ENCODE data around the gene GNG7.

The GNG7 gene

DNA sequence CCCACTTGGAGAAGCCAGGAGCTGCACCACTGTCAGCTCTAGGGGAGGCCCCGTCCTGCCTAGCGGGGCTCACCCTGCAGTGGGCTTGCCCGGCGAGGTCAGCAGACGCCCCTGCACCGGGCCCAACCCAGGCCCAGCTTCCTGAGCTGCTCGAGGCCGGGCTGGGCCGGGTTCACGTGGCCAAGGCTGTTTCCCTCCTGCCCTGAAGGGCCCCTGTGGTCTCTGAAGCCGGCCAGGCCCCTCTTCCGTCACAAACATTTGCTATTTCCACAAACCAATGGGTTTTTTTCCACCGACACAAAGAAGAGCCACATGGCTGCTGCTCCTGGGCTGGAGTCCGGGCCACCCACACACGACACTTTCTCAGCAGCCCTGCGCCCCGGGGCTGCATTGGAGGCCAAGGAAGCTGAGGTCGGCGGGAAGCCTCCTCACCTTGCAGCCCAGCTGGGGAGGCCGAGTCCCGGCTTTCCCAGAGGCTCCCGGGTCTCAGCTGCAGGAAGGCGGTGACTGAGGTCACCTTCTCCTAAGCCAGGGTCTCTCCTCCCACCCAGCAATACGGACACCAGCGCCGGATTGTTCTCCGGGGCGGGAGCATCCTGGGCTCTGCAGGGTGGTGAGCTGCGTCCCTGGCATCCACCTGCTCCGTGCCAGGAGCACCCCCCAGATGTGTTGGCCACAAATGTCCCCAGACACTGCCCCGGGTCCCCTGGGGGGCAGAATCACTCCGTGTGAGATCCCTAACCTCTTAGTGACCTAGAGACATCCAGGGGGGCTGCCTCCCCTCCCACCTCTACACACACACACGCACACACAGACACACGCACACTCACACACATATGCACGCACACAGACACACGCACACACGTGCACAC is 146.0 kb downstream of the GNG7 start:
- H3K27me3 Mint-ChIP-seq: peaks cover 3% of the 10 kb centered on the region
- no peak overlapping the region for H3K27ac Mint-ChIP-seq
- no peaks in the 10 kb centered on the region for H3K9me3 Mint-ChIP-seq
- no peaks in the 10 kb centered on the region for H3K36me3 Mint-ChIP-seq (ENCODE audit: low read depth)
- DNase-seq (no peak), ATAC-seq (no peak)
- peaks cover 40% of the 10 kb centered on the region for H3K4me1 Mint-ChIP-seq
- H3K4me3 Mint-ChIP-seq: no peak overlapping the region

DNA sequence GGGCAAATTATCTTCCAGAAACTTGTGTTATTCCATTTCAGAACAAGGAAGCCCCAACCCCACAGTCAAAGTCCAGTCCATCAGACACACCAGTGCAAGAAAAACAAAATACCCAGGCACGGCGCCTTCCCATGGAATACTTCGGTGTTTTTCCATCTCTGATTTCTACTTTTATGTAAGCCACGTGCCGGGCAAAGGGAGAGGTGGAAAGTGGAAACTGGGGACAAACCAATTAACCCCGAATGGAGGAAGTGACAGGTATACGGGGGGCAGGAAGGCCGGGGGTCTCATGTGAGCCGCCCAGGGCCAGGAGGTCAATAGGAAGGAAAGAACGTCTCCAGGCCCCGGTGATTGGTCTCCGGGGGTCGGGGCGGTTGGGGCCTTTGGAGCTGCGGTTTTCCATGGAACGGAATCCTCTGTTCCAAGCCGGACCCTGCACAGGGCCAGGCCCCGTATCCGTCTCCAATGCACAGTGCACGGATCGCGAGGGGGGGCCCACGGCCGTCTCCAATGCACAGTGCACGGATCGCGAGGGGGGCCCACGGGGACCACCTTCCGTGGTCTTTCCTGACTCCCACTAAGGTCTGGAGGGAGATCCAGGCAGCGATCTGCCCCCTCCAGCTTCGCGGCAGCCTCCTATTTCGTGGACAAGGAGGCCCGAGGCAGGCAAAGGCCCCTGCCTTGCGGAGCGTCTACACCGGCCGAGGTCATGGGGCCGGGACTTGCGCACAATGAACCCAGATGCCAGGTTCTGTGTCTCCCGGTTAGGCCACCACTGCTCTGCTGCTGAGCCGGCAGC is 146.9 kb downstream of the GNG7 start:
- ATAC-seq (no peak), DNase-seq (no peak)
- Mint-ChIP-seq H3K27ac (no peak overlapping the region), H3K27me3 (peaks cover 3% of the 10 kb centered on the region), H3K36me3 (ENCODE audit: low read depth) (no peaks in the 10 kb centered on the region), H3K9me3 (no peaks in the 10 kb centered on the region), H3K4me3 (no peak overlapping the region), H3K4me1 (peaks cover 38% of the 10 kb centered on the region)

DNA sequence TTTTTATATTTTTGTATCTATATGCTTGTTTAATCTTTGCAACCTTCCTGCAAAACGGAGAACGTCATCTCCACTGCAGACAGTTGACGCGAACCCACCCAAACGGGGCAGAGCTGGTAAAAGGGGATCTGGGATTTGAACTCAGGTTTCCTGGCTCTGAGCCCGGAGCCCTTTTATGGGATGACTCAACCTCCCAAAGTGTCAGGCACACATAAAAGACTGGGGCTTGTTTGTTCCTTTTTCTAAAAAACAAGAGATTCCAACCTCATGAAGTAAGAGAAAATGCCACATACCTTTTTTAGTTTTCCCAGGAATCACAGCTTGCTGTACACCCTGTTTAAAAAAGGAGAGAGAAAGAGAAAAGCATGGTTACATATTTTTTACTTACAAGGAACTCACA is 147.6 kb downstream of the GNG7 start:
- Mint-ChIP-seq H3K4me1 (peaks cover 40% of the 10 kb centered on the region), H3K36me3 (ENCODE audit: low read depth) (no peaks in the 10 kb centered on the region), H3K27ac (no peak overlapping the region), H3K4me3 (no peak overlapping the region), H3K27me3 (peaks cover 3% of the 10 kb centered on the region), H3K9me3 (no peaks in the 10 kb centered on the region)
- ATAC-seq (no peak), DNase-seq (no peak)

DNA sequence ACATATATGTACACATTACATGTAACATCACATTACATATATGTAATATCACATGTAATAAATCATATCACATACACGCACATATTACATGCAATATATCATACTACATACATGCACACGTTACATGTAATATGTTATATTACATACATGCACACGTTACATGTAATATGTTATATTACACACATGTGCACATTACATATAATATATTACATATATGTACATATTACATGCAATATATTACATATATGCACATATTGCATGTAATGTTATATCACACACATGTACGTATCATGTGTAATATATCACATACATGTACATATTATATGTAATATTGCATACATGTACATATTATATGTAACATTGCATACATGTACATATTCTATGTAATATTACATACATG is 149.0 kb downstream of the GNG7 start:
- ATAC-seq (no peak), DNase-seq (no peak)
- no peak overlapping the region for H3K4me3 Mint-ChIP-seq
- no peaks in the 10 kb centered on the region for H3K9me3 Mint-ChIP-seq
- H3K27ac Mint-ChIP-seq: no peak overlapping the region
- H3K4me1 Mint-ChIP-seq: peaks cover 39% of the 10 kb centered on the region
- no peaks in the 10 kb centered on the region for H3K36me3 Mint-ChIP-seq (ENCODE audit: low read depth)
- H3K27me3 Mint-ChIP-seq: peaks cover 3% of the 10 kb centered on the region

DNA sequence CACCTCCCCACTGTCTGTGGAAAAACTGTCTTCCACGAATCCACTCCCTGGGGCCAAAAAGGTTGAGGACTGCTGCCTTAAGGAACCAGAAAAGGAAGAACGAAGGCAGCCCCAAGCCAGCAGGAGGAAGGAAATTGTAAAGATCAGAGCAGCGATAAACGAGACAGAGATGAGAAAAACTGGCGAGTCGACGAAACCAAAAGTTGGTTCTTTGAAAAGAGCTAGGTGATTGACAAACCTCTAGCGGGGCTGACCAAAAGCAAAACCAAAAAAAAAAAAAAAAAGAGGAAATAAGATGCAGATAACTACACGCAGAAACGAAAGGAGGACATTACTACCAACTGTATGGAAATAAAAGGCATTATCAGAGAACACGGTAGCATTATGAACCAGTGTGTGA is 149.6 kb downstream of the GNG7 start:
- Mint-ChIP-seq H3K27me3 (peaks cover 3% of the 10 kb centered on the region), H3K4me3 (peak overlapping the region; percentile 54), H3K36me3 (ENCODE audit: low read depth) (no peaks in the 10 kb centered on the region), H3K9me3 (no peaks in the 10 kb centered on the region), H3K27ac (peak overlapping the region; percentile 81), H3K4me1 (peaks cover 33% of the 10 kb centered on the region)
- ATAC-seq: peak; percentile 88
- peak; percentile 50 for DNase-seq

DNA sequence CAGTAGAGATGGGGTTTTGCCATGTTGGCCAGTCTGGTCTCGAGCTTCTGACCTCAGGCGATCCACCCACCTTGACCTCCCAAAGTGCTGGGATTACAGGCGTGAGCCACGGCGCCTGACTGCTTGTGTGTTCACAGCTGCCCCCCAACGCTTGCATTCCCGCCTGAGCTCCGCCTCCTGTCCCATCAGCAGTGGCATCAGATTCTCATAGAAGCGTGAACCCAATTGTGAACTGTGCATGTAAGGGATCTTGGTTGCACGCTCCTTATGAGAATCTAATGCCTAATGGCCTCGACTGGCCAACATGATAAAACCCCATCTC is 150.7 kb downstream of the GNG7 start:
- Mint-ChIP-seq H3K27me3 (peaks cover under 1% of the 10 kb centered on the region), H3K36me3 (ENCODE audit: low read depth) (no peaks in the 10 kb centered on the region), H3K27ac (peak overlapping the region; percentile 28), H3K4me1 (peaks cover 27% of the 10 kb centered on the region), H3K9me3 (no peaks in the 10 kb centered on the region), H3K4me3 (no peak overlapping the region)
- ATAC-seq (no peak), DNase-seq (no peak)

DNA sequence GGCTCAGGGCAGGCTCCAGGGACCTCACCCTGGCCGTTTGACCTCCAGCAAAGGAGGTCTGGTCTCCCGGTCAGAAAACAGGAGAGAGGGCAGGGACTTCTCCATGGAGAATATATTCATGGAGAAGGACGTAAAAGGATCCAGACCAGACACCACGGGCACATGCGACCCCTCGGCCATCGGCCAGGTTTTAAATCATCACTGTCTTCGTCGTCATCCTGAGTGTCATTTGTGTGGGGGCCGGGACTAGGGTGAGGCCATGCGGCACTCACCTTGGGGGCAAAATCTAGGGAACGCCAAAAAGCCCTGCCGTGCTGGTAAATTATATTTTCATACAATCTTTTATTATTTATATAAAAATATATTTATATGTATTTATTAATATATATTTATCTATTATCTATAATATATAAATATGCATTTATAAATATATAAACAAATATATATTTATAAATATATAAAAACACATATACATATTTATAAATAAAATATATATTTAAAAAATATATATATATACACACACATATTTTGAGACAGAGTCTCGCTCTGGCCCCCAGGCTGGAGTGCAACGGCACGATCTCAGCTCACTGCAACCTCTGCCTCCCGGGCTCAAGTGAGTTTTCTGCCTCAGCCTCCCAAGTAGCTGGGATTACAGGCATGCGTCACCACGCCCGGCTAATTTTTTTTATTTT is 151.2 kb downstream of the GNG7 start:
- ATAC-seq (no peak), DNase-seq (no peak)
- Mint-ChIP-seq H3K4me3 (no peak overlapping the region), H3K27ac (no peak overlapping the region), H3K36me3 (ENCODE audit: low read depth) (no peaks in the 10 kb centered on the region), H3K27me3 (no peaks in the 10 kb centered on the region), H3K9me3 (no peaks in the 10 kb centered on the region), H3K4me1 (peaks cover 25% of the 10 kb centered on the region)

DNA sequence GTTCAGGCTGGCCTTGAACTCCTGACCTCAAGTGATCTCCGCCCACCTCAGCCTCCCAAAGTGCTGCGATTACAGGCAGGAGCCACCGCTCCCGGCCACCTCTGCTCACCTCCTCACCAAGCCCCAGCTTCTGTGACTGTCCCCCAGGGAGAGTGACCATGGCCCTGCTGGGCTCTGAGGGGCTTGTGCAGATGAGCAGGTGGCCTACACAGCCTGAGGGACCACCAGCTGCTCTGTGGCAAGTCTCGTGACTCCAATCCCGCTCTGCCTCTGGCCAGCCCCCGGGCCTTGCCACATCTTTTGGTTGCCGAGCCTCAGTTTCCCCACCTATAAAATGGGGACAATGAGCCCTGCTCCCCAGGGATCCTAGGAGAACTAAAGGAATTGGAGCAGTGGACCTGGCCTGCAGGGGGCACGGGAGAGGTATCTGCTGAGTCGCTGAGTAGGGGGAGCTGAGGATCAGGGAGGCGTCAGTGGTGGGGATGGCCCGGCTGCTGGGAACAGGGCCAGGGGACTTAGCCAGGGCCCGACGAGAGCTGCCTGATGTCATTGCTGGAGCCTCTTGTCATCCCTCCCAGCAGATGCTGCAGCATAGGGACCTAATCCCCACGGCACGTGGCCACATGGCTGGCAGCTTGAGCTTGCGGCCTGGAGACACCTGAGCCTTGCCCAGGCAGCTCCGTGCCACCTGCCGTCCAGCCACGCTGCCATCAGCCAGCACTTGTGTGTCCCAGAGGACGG is 151.9 kb downstream of the GNG7 start:
- H3K27ac Mint-ChIP-seq: no peak overlapping the region
- DNase-seq (no peak), ATAC-seq (no peak)

DNA sequence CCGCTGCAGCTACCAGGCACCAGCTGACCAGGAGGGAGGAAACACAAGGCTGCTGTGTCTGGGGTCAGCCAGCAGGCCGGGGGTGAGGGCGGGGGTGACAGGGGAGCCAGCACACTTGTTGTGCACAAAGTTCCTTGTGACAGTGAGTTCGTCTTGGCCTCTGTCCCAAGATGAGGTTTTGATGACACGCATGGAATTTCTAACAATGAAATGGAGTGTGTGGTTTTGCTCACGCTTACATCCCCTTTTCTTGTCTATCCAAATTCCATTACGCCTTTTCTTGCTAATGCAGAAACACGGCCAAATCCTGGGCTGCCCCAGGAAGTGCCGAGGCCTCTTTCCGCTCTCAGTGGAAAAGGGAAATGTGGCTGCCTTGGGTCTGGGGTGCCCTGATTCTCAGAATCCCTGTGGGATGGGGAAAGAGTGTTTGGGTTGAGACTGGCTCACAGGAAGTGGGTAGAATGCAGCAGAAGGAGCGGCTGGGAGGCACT is 152.7 kb downstream of the GNG7 start:
- ATAC-seq: no peak
- H3K4me1 Mint-ChIP-seq: peaks cover 21% of the 10 kb centered on the region
- H3K27me3 Mint-ChIP-seq: no peaks in the 10 kb centered on the region
- no peak for DNase-seq
- no peaks in the 10 kb centered on the region for H3K9me3 Mint-ChIP-seq
- no peak overlapping the region for H3K27ac Mint-ChIP-seq
- H3K36me3 Mint-ChIP-seq (ENCODE audit: low read depth): no peaks in the 10 kb centered on the region
- H3K4me3 Mint-ChIP-seq: no peak overlapping the region

More for the DNA sequence above, 151.9 kb downstream of the GNG7 start:
- H3K4me3 Mint-ChIP-seq: no peak overlapping the region
- no peaks in the 10 kb centered on the region for H3K9me3 Mint-ChIP-seq
- H3K36me3 Mint-ChIP-seq (ENCODE audit: low read depth): no peaks in the 10 kb centered on the region
- H3K4me1 Mint-ChIP-seq: peaks cover 24% of the 10 kb centered on the region
- no peaks in the 10 kb centered on the region for H3K27me3 Mint-ChIP-seq

DNA sequence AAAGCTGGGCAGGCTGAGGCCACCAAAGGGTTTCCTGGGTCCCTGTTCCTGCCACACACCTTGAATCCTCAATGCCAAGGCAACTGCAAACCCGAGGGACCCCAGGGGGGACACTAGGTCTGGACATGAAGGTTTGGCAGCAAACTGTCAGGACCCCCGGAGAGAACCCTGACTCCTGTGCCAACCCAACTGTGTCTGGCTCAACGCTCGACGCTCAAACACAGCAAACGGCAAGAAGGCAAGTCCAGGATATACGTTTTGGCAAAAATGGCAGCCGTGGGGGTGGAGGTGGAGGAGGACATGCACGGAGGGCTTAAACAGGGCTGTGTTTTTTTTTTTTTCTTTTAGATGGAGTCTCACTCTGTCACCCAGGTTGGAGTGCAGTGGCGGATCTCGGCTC is 153.5 kb downstream of the GNG7 start:
- H3K4me3 Mint-ChIP-seq: no peak overlapping the region
- peaks cover 25% of the 10 kb centered on the region for H3K4me1 Mint-ChIP-seq
- H3K36me3 Mint-ChIP-seq (ENCODE audit: low read depth): no peaks in the 10 kb centered on the region
- DNase-seq: no peak
- H3K9me3 Mint-ChIP-seq: no peaks in the 10 kb centered on the region
- ATAC-seq: no peak
- no peaks in the 10 kb centered on the region for H3K27me3 Mint-ChIP-seq
- H3K27ac Mint-ChIP-seq: no peak overlapping the region

DNA sequence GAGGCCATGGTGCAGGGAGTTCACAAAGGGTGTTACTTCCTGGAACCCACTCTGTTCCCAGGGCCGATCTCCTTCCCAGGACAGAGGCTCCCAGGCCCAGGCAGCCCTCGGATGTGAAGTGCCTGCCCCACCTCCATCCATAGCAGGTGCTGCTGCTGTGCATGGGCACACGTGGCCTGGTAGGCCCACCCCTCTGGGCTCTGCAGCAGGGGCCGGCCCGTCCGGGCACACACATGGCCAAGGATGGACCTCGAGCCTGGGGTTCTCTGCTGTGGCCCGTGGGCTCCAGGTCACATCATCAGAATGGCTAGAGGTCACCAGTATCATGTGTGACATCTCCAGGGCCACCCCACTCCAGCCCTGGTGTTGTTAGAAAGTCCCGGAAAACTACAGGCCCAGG is 154.8 kb downstream of the GNG7 start:
- ATAC-seq: no peak
- Mint-ChIP-seq H3K27ac (no peak overlapping the region), H3K4me1 (peaks cover 31% of the 10 kb centered on the region), H3K27me3 (no peaks in the 10 kb centered on the region), H3K9me3 (no peaks in the 10 kb centered on the region), H3K4me3 (no peak overlapping the region), H3K36me3 (ENCODE audit: low read depth) (no peaks in the 10 kb centered on the region)
- DNase-seq: no peak

DNA sequence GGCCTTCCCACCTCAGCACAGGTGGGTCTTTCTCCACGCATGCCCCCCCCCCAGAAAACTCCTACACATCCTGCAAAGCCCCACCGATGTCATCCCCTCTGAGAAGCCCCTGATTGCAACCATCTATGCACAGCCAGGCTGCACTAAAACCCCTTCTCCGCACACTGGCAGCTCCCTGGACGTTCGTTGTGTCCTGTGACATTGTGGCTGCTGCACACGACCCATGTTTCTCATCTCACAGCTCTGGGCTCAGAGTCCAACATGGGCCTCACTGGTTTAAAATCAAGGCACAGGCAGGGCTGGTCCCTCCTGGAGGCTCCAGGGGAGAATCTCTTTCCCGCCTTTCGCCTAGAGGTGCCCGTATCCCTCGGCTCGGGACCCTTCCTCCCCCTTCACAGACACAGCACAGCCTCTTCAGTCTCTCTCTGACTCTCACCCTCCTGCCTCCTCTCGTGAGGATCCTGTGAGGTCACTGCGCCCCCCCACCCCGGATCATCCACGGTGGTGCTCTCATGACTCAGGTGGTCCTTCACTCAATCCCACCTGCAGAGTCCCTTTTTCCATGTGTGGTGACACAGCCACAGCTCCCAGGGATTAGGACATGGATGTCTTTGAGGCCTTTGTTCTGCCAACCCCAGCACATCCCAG is 155.3 kb downstream of the GNG7 start:
- no peak for ATAC-seq
- no peak overlapping the region for H3K27ac Mint-ChIP-seq

DNA sequence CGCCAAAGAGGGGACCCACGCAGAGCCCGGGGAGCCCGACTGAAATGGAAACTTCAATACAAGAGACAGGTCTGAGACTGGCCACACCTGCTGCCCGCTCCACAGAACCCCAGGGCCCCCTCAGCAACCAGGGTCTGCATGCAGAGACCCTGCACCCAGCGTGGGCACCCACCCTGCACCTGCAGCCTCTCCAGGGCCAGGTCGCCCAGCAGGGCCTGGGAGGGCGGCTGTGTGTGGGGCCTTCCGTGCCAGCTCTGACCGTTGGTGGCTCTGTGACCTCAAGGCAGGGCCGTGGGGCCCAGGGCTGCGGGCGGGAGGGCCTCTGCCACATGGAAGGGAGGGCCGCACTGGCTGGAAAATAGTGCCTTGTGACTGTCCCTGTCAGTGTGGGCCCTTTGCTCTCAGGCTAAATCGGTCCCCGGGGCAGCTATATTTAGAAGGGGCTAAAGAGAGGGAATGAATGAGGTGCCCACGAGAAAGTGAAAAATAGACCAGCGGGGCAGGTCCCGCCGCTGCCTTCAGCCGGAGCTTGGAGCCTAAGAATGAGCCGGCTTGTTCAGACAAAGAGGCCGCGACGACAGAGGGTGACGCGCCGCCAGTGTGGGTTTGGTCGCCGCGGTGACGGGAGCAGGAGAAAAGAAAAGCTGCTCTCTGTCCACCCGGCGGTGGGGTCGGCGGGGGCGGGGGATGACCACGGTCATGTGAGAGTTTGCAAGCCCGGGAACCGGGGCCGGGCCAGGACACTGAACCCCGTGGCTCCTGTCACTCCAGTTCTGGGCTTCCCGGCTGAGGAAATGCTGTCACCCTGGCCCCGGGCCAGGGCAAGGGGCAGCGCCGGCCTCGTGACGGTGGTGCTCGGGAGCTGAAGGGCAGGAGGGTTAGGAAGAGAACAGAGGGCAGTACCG is 156.1 kb downstream of the GNG7 start:
- DNase-seq: no peak
- peaks cover 31% of the 10 kb centered on the region for H3K4me1 Mint-ChIP-seq
- no peaks in the 10 kb centered on the region for H3K36me3 Mint-ChIP-seq (ENCODE audit: low read depth)
- no peaks in the 10 kb centered on the region for H3K9me3 Mint-ChIP-seq
- no peaks in the 10 kb centered on the region for H3K27me3 Mint-ChIP-seq
- no peak for ATAC-seq
- no peak overlapping the region for H3K4me3 Mint-ChIP-seq
- H3K27ac Mint-ChIP-seq: no peak overlapping the region

More for the DNA sequence above, 155.3 kb downstream of the GNG7 start:
- Mint-ChIP-seq H3K36me3 (ENCODE audit: low read depth) (no peaks in the 10 kb centered on the region), H3K27me3 (no peaks in the 10 kb centered on the region), H3K4me1 (peaks cover 32% of the 10 kb centered on the region), H3K4me3 (no peak overlapping the region), H3K9me3 (no peaks in the 10 kb centered on the region)
- DNase-seq: no peak
